Hematopoietic multipotent progenitor cell treated with erythropoietin and hydrocortisone succinate and interleukin-3 and kit ligand, for 6 days (in vitro differentiated cells): ENCODE data around the gene UGT2A1.
"Not testable (repeated sequence)": the region's sequence is repeated elsewhere in the genome, so short reads cannot be mapped to it uniquely, and the experiment has no call there.

Source experiments
- DNase-seq: peaks from one replicate; pipeline ENCODE4 v3.0.0-alpha.2; 2015

The UGT2A1 gene

DNA sequence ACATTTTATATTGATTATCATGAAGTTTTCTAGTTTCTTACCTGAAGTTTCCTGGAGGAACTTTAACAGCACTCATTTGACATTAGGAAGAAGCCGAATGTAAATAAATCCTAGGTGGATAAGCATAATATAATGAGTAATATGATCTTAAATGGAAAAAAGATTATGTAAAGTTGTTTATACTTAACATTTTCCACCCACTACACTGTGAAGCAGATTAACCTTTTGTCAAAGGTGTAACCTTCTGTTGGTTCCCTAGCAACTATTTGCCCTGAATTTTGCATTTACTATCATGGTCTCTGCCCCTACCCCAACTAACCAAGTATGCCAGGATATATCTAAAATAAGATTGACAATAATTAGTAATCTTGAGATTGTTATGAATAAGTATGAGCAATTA lies at the start of gene UGT2A1:
Gene UGT2A1 (minus strand): TSS at position 101 of the 400 bp plus-strand sequence. CDS start 5,603 bp downstream, outside the sequence.
- no peak for DNase-seq

DNA sequence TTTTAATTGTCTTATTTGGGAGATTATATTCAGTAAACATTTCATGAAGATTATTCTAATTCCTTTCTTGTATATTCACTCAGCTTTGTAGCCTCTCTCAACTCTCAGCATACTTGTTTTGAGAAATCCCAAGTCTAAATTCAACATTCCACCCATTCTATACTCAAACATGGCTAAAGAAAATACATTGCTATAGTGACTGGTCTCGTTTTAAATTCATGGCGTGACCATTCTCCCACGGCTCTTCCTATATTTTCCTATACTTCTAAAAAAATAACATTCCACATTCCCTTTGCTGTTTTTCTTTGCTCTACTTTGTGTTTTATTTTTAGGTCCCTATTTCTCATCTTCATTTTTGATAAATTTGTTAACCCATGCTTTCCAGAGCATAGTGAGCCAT lies 49.2 kb upstream of the UGT2A1 start:
- no peak for DNase-seq

DNA sequence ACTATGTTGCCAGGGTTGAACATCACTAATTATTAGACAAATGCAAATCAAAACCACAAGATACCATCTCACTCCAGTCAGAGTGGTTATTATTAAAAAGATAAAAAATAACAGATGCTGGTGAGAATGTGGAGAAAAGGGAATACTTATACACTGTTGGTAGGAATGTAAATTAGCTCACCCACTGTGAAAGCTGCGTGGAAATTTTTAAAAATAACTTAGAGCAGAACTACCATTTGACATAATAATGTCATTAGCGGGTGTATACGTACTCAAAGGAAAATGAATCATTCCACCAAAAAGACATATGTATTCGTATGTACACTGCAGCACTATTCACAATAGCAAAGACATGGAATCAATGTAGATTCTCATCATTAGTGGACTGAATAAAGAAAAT lies 48.6 kb upstream of the UGT2A1 start:
- no peak for DNase-seq

GRCh38 chr4:69697536-69698242 lies 44.6 kb upstream of the UGT2A1 start:
- DNase-seq: no peak

- peak; percentile 76 for DNase-seq
These were observed 36.6 kb upstream of the UGT2A1 start for GRCh38 chr4:69689599-69689998.

GRCh38 chr4:69684804-69685203 lies 31.8 kb upstream of the UGT2A1 start:
- DNase-seq: no peak

DNA sequence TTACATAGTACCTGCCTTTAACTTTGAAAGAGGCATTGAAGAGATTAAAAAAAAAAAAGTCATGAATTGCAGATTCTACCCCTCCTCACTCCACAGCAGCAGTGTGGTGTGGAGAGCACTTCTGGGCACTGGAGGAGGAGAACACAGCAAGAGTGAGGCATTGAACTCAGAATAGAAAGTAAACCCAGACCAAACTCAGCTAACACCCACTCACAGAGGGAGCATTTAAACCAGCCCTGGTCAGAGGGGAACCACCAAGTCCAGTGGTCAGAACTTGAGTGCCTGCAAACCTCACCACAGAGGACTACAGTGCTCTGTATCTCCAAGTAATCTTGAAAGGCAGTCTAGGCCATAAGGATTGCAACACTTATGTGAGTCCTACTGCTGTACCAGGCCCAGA lies 15.6 kb upstream of the UGT2A1 start:
- no peak for DNase-seq

DNA sequence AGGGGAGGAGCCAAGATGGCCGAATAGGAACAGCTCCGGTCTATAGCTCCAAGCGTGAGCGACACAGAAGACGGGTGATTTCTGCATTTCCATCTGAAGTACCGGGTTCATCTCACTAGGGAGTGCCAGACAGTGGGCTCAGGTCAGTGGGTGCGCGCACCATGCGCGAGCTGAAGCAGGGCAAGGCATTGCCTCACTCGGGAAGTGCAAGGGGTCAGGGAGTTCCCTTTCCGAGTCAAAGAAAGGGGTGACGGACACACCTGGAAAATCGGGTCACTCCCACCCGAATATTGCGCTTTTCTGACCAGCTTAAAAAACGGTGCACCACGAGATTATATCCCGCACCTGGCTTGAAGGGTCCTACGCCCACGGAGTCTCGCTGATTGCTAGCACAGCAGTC lies 11.0 kb upstream of the UGT2A1 start:
- not testable (repeated sequence) for DNase-seq

- not testable (repeated sequence) for DNase-seq
These were observed 8.2 kb upstream of the UGT2A1 start for GRCh38 chr4:69661130-69661803.

DNA sequence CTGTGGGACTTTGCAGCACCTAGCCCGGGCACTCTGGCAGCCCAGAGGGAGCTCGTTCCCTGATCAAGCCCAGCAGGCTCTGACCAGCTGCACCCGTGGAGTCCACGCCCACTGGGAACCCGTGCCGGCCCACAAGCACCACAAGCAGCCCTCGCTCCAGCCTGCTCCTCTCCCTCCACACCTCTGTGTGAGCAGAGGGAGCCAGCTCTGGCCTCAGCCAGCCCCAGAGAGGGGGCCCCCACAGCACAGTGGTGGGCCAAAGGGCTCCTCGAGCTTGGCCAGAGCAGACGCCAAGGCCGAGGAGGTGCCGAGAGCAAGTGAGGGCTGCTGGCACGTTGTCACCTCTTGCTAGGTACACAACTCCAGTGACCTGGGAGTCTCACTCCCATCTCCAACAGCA lies 5.1 kb upstream of the UGT2A1 start:
- DNase-seq: no peak

- DNase-seq: no peak
These were observed 3.7 kb upstream of the UGT2A1 start for GRCh38 chr4:69656653-69657158.

DNA sequence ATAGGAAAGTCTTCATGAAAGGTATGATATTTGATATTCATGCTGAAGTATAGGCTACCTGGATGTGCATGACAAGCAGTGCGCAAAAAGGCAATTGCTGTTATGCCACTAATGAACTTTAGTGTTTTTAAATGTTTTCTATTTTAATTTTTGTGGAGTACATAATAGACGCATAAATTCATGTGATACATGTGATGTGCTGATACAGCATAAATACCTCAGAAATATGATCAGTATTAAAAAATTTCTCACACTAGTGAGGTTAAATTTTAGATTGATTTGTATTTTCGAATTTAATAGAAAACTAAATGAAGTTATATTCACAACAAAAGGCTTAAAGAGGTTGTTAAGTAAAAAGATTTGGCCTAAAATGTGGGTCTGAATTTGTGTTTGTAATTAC lies 2.2 kb downstream of the UGT2A1 start:
- no peak for DNase-seq

DNA sequence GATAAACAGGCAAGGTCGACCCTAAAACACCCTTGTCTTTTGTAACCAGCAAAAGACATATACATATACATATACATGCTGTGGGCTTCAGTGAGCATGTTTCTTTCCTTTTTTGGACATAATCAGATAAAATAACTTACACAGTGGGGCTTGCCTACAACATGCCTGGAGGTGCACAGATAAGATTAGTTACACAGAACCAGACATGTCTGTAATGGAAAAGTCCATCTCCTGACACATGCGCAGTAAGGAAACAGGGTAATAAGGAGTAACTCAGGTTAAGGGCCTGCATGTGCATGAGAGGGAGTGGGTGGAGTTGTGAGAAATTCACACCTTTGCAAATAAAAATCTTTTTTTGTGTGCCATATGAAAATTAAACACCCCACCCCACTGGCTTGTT lies 3.4 kb downstream of the UGT2A1 start:
- peak; percentile 46 for DNase-seq

- no peak for DNase-seq
These were observed 3.8 kb downstream of the UGT2A1 start for GRCh38 chr4:69649207-69649606.

DNA sequence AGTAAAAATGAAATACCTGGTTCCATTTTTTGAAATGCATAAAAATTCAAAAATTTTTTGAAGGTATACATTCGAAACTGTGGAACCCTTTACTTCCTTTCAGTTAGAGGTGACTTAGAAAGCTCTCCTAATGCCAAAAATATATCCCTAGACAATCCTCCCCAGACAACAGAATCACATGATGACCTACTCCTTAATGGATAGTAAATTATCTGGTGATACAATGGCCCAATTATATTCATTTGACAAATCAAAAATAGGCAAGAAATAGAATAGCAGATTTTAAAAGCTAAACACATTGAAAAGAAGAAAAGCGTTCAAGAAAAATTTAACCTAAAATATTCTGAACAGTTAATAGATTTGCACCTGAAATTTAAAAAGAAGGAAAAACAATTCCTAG lies 10.1 kb downstream of the UGT2A1 start:
- no peak for DNase-seq

GRCh38 chr4:69640289-69640688 lies 12.8 kb downstream of the UGT2A1 start:
- no peak for DNase-seq

- no peak for DNase-seq
These were observed 13.5 kb downstream of the UGT2A1 start, which contains the start of gene UGT2A2 for GRCh38 chr4:69639542-69639941. UGT2A2 (minus strand) TSS chr4:69639642; CDS start chr4:69639640, 2 bp downstream.

GRCh38 chr4:69617083-69617694 lies 35.9 kb downstream of the UGT2A1 start:
- peak; percentile 56 for DNase-seq

DNA sequence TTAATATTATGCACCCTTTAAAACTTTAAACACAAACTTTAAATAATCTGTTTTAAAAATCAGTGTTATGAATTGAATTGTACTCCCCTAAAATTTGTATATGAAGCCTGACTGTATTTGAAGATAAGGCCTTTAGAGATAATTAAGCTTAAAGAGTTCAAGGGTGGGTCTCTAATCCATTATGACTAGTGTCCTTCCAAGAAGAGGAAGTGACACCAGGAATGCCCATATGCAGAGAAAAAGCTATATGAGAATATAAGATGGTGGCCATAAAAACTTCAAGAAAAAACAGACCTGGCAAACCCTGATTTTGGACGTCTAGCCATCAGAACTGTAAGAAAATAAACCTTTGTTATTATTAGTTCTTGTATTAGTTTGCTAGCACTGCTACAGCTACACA lies 42.6 kb downstream of the UGT2A1 start:
- no peak for DNase-seq

DNA sequence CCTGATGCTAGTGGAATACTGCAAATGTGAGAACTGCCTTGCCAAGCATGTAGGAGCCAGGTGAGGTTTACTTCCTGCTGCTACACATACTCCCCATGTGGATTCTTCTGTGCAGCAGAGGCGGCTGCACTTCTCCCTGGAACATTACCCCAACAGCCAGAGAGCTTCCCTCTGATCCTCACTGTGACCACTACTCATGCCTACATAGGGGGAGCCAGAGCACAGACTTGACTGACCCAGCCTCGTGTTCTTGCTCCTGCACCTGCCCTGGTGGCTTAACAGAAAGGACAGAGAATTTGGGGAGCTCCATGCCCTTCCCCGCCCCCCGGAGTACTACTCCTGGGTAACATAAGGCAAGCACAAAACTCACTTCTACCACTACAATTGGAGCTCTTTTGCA lies 52.0 kb downstream of the UGT2A1 start:
- no peak for DNase-seq

- DNase-seq: no peak
These were observed 53.0 kb downstream of the UGT2A1 start for GRCh38 chr4:69600013-69600412.

- no peak for DNase-seq
These were observed 58.7 kb downstream of the UGT2A1 start for GRCh38 chr4:69594382-69594781.

GRCh38 chr4:69591364-69591763 lies 61.7 kb downstream of the UGT2A1 start:
- no peak for DNase-seq

GRCh38 chr4:69589884-69590283 lies 63.2 kb downstream of the UGT2A1 start:
- no peak for DNase-seq
